NCI-H345 treated with DMSO at 0.1 percent for 48 hours (cell line): ENCODE measurements around the gene IPPK.

Experiments used
- DNase-seq: peaks from one replicate; lab custom pipeline; 2025; ENCODE audit not compliant: unreplicated experiment; lab: John Stamatoyannopoulos, UW

IPPK gene

GRCh38 chr9:92657296-92658094, 12.4 kb downstream of the IPPK start:
- DNase-seq: no peak

GRCh38 chr9:92656537-92656925, 13.4 kb downstream of the IPPK start:
- no peak for DNase-seq

- no peak for DNase-seq
These were observed 13.9 kb downstream of the IPPK start for GRCh38 chr9:92655896-92656536.

GRCh38 chr9:92655366-92655765, 14.6 kb downstream of the IPPK start:
- no peak for DNase-seq

- DNase-seq: no peak
These were observed 15.2 kb downstream of the IPPK start for GRCh38 chr9:92654481-92655301.

- DNase-seq: no peak
These were observed 17.5 kb downstream of the IPPK start for GRCh38 chr9:92652461-92652860.

GRCh38 chr9:92650839-92651621, 18.9 kb downstream of the IPPK start:
- DNase-seq: no peak

- DNase-seq: no peak
These were observed 19.6 kb downstream of the IPPK start for GRCh38 chr9:92650296-92650695.

- DNase-seq: no peak
These were observed 20.9 kb downstream of the IPPK start for GRCh38 chr9:92649007-92649406.

- DNase-seq: no peak
These were observed 21.4 kb downstream of the IPPK start for GRCh38 chr9:92648474-92648971.

GRCh38 chr9:92647671-92648473, 22.1 kb downstream of the IPPK start:
- DNase-seq: no peak

GRCh38 chr9:92645041-92645440, 24.9 kb downstream of the IPPK start:
- DNase-seq: no peak

GRCh38 chr9:92644278-92644677, 25.7 kb downstream of the IPPK start:
- no peak for DNase-seq

- no peak for DNase-seq
These were observed 27.4 kb downstream of the IPPK start for GRCh38 chr9:92642564-92642963.

GRCh38 chr9:92642041-92642451, 27.9 kb downstream of the IPPK start:
- no peak for DNase-seq

- no peak for DNase-seq
These were observed 28.7 kb downstream of the IPPK start for GRCh38 chr9:92641092-92641809.

- no peak for DNase-seq
These were observed 29.4 kb downstream of the IPPK start for GRCh38 chr9:92640398-92641091.

- DNase-seq: no peak
These were observed 30.1 kb downstream of the IPPK start for GRCh38 chr9:92639791-92640271.

- DNase-seq: no peak
These were observed 30.8 kb downstream of the IPPK start for GRCh38 chr9:92639124-92639523.
